PC-3 (cell line): Measurements from ENCODE around the gene SLC24A5.

Source experiments
- CTCF ChIP-seq: fragments of 300-600 bp; sonication (generic); conservative IDR thresholded peaks from 2 replicates; pipeline ENCODE4 v1.5.1; 2017; ENCODE audit warnings: antibody characterized with exemption, low read depth, mild to moderate bottlenecking, low read length
- EZH2 ChIP-seq: fragments of 300-600 bp; sonication (generic); IDR thresholded peaks from one replicate; pipeline ENCODE4 v1.6.1; 2017; ENCODE audit warnings: antibody characterized with exemption, mild to moderate bottlenecking, low read length; ENCODE audit not compliant: unreplicated experiment
- EZH2phosphoT487 ChIP-seq: fragments of 300-600 bp; sonication (generic); IDR thresholded peaks from 2 replicates; pipeline ENCODE4 v1.6.1; 2018; ENCODE audit warnings: mild to moderate bottlenecking, antibody characterized with exemption, low read length, borderline replicate concordance

- TF ChIP-seq CTCF: no peak
- no peak for TF ChIP-seq EZH2
- no peak for TF ChIP-seq EZH2phosphoT487
These were observed 29.1 kb downstream of the SLC24A5 start for GRCh38 chr15:48149858-48150257.
